ENCODE data around the gene PLCXD3. TPM values are rescaled to one million over a fixed set of nuclear protein-coding genes. Genes with fewer than 3 reads are reported as not detected.

Gene PLCXD3
- total RNA-seq, 1 experiment from 2014 or later, result not detected

DNA sequence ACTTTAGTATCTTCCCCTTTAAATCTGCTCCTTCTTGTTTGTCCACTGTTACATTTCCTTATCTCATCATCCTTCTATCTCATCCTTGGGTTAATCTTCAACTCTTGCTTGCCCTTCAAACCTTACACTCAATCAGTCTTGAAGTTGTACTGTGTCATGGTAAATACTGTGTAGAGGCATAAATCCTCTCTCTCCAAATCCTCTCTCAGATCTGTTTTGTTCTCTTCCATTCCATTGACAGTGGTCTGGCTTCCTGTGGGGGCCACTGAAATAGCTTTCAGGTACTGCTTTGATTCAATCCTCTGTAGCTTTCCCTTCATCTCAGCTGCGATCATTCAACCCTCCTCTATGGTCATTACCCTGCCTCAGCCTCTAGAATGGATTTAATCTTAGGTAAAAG, 104.0 kb downstream of the PLCXD3 start:
- H3K9me3 ChIP-seq, result no peaks in the 10 kb centered on the region
- no peak overlapping the region for H3K4me3 ChIP-seq
- H3K27me3 ChIP-seq, result no peaks in the 10 kb centered on the region
- no peak for DNase-seq
- no peaks in the 10 kb centered on the region for H3K36me3 ChIP-seq

GRCh38 chr5:41404757-41405156, 105.6 kb downstream of the PLCXD3 start:
- DNase-seq, result no peak
- no peaks in the 10 kb centered on the region for H3K36me3 ChIP-seq
- H3K4me3 ChIP-seq, result no peak overlapping the region
- H3K27me3 ChIP-seq, result no peaks in the 10 kb centered on the region
- H3K9me3 ChIP-seq, result no peaks in the 10 kb centered on the region

DNA sequence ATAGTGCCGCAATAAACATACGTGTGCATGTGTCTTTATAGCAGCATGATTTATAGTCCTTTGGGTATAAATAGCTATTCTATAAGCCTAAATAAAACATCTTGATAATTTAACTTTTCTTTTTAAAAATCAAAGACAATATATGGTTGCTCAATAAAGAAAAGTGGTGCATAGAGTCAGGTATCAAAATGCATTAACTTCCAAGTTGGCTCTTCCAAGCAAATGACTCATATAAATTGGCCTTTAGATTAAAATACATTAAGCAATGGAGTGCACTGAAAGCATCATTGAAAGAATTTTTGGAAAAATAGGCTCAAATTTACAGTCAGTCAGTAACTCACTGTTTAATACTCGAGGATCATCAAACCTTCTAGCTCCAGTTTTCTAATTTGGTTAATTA, 106.6 kb downstream of the PLCXD3 start:
- no peaks in the 10 kb centered on the region for H3K27me3 ChIP-seq
- no peak overlapping the region for H3K4me3 ChIP-seq
- DNase-seq, result no peak
- H3K36me3 ChIP-seq, result no peaks in the 10 kb centered on the region
- H3K9me3 ChIP-seq, result peaks cover 5% of the 10 kb centered on the region; the same call in 1 of the 2 replicates

- DNase-seq, result no peak
- Histone ChIP-seq H3K27me3 (no peaks in the 10 kb centered on the region), H3K36me3 (no peaks in the 10 kb centered on the region), H3K9me3 (peaks cover 7% of the 10 kb centered on the region; the same call in 1 of the 2 replicates), H3K4me3 (no peak overlapping the region)
Measured at GRCh38 chr5:41402845-41403244, 107.6 kb downstream of the PLCXD3 start.

DNA sequence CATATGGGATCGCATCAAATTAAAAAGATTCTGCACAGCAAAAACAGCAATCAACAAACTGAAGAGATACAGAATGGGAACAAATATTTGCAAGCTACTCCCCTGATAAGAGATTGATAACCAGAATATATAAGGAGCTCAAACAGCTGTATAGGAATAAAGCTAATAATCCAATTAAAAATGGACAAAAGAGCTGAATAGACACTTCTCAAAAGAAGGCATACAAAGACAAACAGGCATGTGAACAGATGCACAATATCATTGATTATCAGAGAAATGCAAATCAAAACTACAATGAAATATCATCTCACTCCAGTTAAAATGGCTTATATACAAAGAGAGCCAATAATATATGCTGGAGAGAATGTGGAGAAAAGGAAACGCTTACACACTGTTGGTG, 110.6 kb downstream of the PLCXD3 start:
- Histone ChIP-seq H3K27me3 (no peaks in the 10 kb centered on the region), H3K36me3 (no peaks in the 10 kb centered on the region), H3K4me3 (no peak overlapping the region), H3K9me3 (peaks cover 11% of the 10 kb centered on the region)
- no peak for DNase-seq

- no peaks in the 10 kb centered on the region for H3K36me3 ChIP-seq
- H3K4me3 ChIP-seq, result no peak overlapping the region
- DNase-seq, result no peak
- H3K9me3 ChIP-seq, result peaks cover 11% of the 10 kb centered on the region; the same call in 1 of the 2 replicates
- no peaks in the 10 kb centered on the region for H3K27me3 ChIP-seq
Measured at GRCh38 chr5:41392016-41392415, 118.4 kb downstream of the PLCXD3 start.

GRCh38 chr5:41374631-41375030, 135.8 kb downstream of the PLCXD3 start:
- Histone ChIP-seq H3K4me3 (no peak overlapping the region), H3K9me3 (no peaks in the 10 kb centered on the region), H3K36me3 (no peaks in the 10 kb centered on the region), H3K27me3 (no peaks in the 10 kb centered on the region)
- no peak for DNase-seq

DNA sequence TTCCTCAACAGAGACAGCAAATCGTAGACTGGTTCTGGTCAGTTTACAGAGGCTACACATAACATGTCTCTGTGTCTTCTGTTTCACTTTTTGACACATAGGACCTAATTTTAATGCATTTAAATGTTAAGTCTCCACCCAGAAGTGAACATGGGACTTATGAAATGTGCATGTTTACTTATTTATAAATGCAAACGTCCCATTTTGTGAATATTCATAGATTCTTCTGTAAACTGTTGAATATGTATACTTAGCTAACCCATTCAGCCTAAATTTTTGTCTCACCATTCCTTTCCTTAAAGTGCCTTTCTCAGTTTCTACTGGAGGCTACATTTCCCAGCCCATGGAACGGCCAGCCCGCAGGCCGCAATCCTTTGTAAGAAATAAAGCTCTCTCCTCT, 137.2 kb downstream of the PLCXD3 start:
- no peak for DNase-seq
- Histone ChIP-seq H3K4me3 (no peak overlapping the region), H3K36me3 (no peaks in the 10 kb centered on the region), H3K27me3 (no peaks in the 10 kb centered on the region), H3K9me3 (no peaks in the 10 kb centered on the region)

- H3K4me3 ChIP-seq, result no peak overlapping the region
- no peaks in the 10 kb centered on the region for H3K27me3 ChIP-seq
- peak; percentile 22 for DNase-seq
- no peaks in the 10 kb centered on the region for H3K9me3 ChIP-seq
- no peaks in the 10 kb centered on the region for H3K36me3 ChIP-seq
Measured at GRCh38 chr5:41371738-41372137, 138.7 kb downstream of the PLCXD3 start.

GRCh38 chr5:41370482-41370881, 139.9 kb downstream of the PLCXD3 start:
- no peaks in the 10 kb centered on the region for H3K9me3 ChIP-seq
- H3K4me3 ChIP-seq, result no peak overlapping the region
- no peak for DNase-seq
- no peaks in the 10 kb centered on the region for H3K27me3 ChIP-seq
- H3K36me3 ChIP-seq, result no peaks in the 10 kb centered on the region

DNA sequence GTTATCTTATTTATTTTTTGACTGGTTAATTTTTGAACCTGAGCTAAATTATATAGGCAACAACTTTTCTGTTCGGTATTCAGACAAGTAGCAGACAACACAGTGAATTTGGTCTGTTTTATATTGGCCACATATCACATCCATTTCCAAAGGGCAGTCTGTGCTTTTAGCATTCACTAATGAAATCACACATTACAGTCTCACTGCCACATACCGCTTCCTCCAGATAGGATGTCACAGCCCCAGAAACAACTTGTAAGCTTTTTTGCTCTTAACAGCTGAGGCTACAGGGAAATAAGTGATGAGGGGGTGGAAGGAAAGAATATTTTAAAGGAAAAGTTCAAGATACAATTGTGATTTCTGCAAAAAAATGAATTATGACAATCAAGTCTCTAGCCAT, 140.6 kb downstream of the PLCXD3 start:
- Histone ChIP-seq H3K36me3 (no peaks in the 10 kb centered on the region), H3K9me3 (no peaks in the 10 kb centered on the region), H3K4me3 (no peak overlapping the region), H3K27me3 (no peaks in the 10 kb centered on the region)
- DNase-seq, result no peak

GRCh38 chr5:41368158-41368557, 142.2 kb downstream of the PLCXD3 start:
- DNase-seq, result no peak
- H3K36me3 ChIP-seq, result no peaks in the 10 kb centered on the region

DNA sequence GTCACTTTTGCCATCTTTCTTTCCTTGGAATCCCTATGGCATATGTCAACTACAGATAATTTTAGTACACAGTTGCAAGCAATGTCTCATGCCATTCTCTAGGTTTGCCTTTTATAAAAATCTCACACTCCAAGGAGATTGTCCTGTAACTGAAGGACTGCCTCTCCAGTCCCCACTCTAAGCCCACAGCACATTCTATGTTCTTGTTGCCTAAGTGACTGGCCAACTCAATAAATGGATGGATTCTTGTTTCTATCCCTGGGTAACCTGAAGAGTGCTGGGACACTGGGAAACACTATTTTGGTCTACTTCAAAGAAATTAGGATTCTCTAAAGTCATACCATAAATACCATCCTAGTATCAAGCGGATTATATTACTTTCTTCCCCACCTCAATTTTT, 145.0 kb downstream of the PLCXD3 start:
- no peak for DNase-seq
- Histone ChIP-seq H3K27me3 (no peaks in the 10 kb centered on the region), H3K36me3 (no peaks in the 10 kb centered on the region), H3K9me3 (no peaks in the 10 kb centered on the region), H3K4me3 (no peak overlapping the region)

More at GRCh38 chr5:41368158-41368557, 142.2 kb downstream of the PLCXD3 start:
- H3K4me3 ChIP-seq, result no peak overlapping the region
- H3K9me3 ChIP-seq, result no peaks in the 10 kb centered on the region
- H3K27me3 ChIP-seq, result no peaks in the 10 kb centered on the region

DNA sequence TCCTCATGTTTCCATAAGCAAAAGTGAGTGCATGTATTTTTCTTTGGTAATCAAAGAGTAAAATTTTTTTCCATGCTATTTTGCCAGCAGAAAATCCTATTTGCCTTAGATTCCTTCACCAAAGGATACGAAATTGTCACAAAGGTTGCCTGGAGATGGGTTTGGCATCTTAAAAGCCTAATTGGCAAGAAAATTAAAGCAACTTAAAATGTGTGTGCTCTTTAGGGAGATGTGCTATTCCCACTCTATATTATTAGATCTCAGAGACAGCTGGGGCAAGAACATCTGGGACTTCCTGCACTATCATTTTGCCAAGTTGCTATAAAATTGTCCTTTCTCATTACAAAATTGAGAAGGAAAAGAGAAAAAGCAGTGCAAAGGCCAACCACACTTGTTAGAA, 146.1 kb downstream of the PLCXD3 start:
- Histone ChIP-seq H3K36me3 (no peaks in the 10 kb centered on the region), H3K27me3 (no peaks in the 10 kb centered on the region), H3K4me3 (no peak overlapping the region), H3K9me3 (no peaks in the 10 kb centered on the region)
- no peak for DNase-seq

DNA sequence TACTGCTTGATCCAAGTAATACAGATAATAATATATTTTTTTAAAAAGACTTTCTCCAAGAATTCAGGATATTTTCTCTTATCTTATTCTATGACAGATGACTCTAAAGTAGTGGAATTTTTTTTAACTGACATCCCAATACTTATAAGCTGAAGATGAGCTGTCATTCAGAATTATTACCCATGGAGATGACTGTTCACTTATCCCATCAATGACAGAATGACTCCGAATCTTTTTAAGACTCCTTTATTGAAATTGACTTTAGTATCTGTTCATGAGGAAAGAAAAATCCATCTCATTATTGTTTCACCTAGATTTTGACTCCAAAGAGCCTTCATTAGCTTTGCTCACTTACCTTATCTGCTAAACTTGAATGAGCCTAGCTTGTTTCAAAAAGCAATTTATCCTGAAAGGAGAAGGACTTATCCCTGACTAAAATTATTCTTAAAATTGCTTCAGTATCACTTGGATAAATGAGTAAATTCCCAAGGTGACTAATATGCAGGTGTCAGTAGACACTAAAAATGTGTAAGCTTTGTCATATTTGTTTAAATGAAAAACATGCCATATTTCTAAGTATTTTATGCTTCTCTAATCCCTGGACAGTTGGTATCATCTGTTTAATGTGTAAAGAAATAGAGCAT, 146.9 kb downstream of the PLCXD3 start:
- no peaks in the 10 kb centered on the region for H3K27me3 ChIP-seq
- H3K9me3 ChIP-seq, result no peaks in the 10 kb centered on the region
- no peak for DNase-seq
- no peaks in the 10 kb centered on the region for H3K36me3 ChIP-seq
- no peak overlapping the region for H3K4me3 ChIP-seq

- H3K27me3 ChIP-seq, result no peaks in the 10 kb centered on the region
- no peak overlapping the region for H3K4me3 ChIP-seq
- H3K36me3 ChIP-seq, result no peaks in the 10 kb centered on the region
- H3K9me3 ChIP-seq, result no peaks in the 10 kb centered on the region
- no peak for DNase-seq
Measured at GRCh38 chr5:41356786-41357185, 153.6 kb downstream of the PLCXD3 start.

GRCh38 chr5:41349846-41350245, 160.6 kb downstream of the PLCXD3 start:
- Histone ChIP-seq H3K36me3 (no peaks in the 10 kb centered on the region), H3K27me3 (no peaks in the 10 kb centered on the region; the same call in 1 of the 2 replicates), H3K4me3 (no peak overlapping the region), H3K9me3 (no peaks in the 10 kb centered on the region)
- no peak for DNase-seq

GRCh38 chr5:41347569-41347968, 162.8 kb downstream of the PLCXD3 start:
- no peaks in the 10 kb centered on the region; the same call in 1 of the 2 replicates for H3K27me3 ChIP-seq
- H3K36me3 ChIP-seq, result no peaks in the 10 kb centered on the region
- no peak for DNase-seq
- no peak overlapping the region for H3K4me3 ChIP-seq
- no peaks in the 10 kb centered on the region for H3K9me3 ChIP-seq
